OCI-LY3 (cell line): ENCODE results near the gene UNC13D.

ENCODE experiments used
- EZH2phosphoT487 ChIP-seq: fragments of 200-600 bp; shearing (Covaris generic); IDR thresholded peaks from 2 replicates; pipeline ENCODE4 v1.6.1; 2018; ENCODE audit warnings: antibody characterized with exemption, mixed run types, low read depth
- TF ChIP-seq, protein P1 (sequence below): fragments of 200-600, 300-600 bp; sonication (generic); IDR thresholded peaks from 2 replicates; pipeline ENCODE4 v1.5.1; 2014; ENCODE audit warnings: antibody characterized with exemption, low read length, low read depth

DNA sequence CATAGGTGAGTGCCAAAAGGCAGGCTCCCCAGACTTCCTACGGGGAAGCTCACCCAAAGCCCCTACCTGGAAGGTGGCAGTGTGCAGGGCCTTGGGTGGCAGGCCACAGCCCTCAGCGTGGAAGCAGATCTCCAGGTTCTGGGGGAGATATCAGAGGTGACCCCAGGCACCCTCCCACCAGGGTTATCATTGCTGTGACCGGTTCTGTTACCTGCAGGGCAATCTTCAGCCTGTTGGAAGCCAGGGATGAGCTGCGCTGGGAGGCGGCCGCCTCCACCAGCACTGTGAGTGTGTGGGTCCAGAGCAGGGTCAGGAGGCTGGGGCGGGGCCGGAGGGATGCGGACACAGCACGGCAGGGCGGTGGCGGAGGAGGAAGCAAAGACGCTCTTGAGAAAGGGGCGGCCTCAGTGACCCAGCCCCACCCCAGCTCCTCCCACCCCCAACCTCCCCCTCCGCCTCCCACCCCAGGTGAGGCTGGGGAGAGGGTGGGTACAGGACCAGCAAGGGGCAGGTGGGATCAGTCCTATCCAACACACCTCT, 13.1 kb downstream of the UNC13D start:
- TF ChIP-seq, protein P1, sequence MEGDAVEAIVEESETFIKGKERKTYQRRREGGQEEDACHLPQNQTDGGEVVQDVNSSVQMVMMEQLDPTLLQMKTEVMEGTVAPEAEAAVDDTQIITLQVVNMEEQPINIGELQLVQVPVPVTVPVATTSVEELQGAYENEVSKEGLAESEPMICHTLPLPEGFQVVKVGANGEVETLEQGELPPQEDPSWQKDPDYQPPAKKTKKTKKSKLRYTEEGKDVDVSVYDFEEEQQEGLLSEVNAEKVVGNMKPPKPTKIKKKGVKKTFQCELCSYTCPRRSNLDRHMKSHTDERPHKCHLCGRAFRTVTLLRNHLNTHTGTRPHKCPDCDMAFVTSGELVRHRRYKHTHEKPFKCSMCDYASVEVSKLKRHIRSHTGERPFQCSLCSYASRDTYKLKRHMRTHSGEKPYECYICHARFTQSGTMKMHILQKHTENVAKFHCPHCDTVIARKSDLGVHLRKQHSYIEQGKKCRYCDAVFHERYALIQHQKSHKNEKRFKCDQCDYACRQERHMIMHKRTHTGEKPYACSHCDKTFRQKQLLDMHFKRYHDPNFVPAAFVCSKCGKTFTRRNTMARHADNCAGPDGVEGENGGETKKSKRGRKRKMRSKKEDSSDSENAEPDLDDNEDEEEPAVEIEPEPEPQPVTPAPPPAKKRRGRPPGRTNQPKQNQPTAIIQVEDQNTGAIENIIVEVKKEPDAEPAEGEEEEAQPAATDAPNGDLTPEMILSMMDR = no peak
- no peak for TF ChIP-seq EZH2phosphoT487
